Prostate gland (tissue), 2 donors: ENCODE results near the gene GULP1. TPM values are rescaled to one million over a fixed set of nuclear protein-coding genes. Genes with fewer than 3 reads are reported as not detected.

Experiments
- DNase-seq: peaks from one replicate; pipeline ENCODE4 v3.0.0-alpha.2; 2019; ENCODE audit warnings: low spot score
- H3K27ac ChIP-seq, 2 donors: fragments of 200-600 bp; sonication (generic); 2 replicates each; pipeline ENCODE4 v1.5.1; 2017 to 2019
- H3K27me3 ChIP-seq: fragments of 200-600 bp; sonication (generic); replicated peaks from 2 replicates; pipeline ENCODE4 v1.5.1; 2019; ENCODE audit not compliant: insufficient read depth
- H3K36me3 ChIP-seq, 2 donors: fragments of 200-600 bp; sonication (generic); 1 replicate in 1 of 2; 2 replicates in 1 of 2; pipeline versions ENCODE4 v1.5.1 to v1.8.1; 2017 to 2019
- H3K4me1 ChIP-seq: fragments of 200-600 bp; sonication (generic); replicated peaks from 2 replicates; pipeline ENCODE4 v1.5.1; 2019
- H3K4me3 ChIP-seq, 2 donors: fragments of 200-600 bp; sonication (generic); 2 replicates each; pipeline ENCODE4 v1.5.1; 2017 to 2019
- H3K9me3 ChIP-seq: fragments of 200-600 bp; sonication (generic); 2 replicates; pipeline ENCODE4 v1.5.1; 2017
- CTCF ChIP-seq, 4 experiments: fragments of 200-600 bp in 2 of 4; fragments of 450-650 bp in 2 of 4; sonication (generic) in 2 of 4; IDR thresholded peaks; 1 replicate in 3 of 4; 2 replicates in 1 of 4; pipeline ENCODE4 v1.5.1; 2016 to 2019; ENCODE audit warnings: antibody characterized with exemption in 4 of 4, mild to moderate bottlenecking in 2 of 4, moderate library complexity in 2 of 4
- POLR2A ChIP-seq: fragments of 450-650 bp; IDR thresholded peaks from one replicate; pipeline ENCODE4 v1.6.1; 2016; ENCODE audit warnings: antibody characterized with exemption, mild to moderate bottlenecking
- POLR2AphosphoS5 ChIP-seq: sonication (generic); formaldehyde crosslinking; IDR thresholded peaks from one replicate; pipeline ENCODE4 v1.6.1; 2017; ENCODE audit warnings: antibody characterized with exemption
- WGBS: methylation state at CpG from one replicate; pipeline ENCODE4 v1.1.5; 2018; 5-methylcytosine and 5-hydroxymethylcytosine counted together
- intact Hi-C: fragments of 100-400 bp; cut with DNase I; formaldehyde crosslinking; loops from one replicate; pipeline ENCODE4 v1.14.2; 2022
- total RNA-seq, 2 donors: library from RNA; depleted of rRNA; stranded (reverse); fragments of >200 nt; gene quantifications; one replicate each; pipeline ENCODE4 v1.1.0, GENCODE V29; 2016

Gene GULP1
- total RNA-seq, 2 donors from 2014 or later, result 29.3 to 45.4 TPM

GRCh38 chr2:188269004-188269403 lies 22.7 kb upstream of the GULP1 start:
- 87% methylated on average over 2 of the region's 2 CpGs for WGBS
- H3K4me1 ChIP-seq, result no peaks in the 10 kb centered on the region
- no peaks in the 10 kb centered on the region for H3K27me3 ChIP-seq
- no peaks in the 10 kb centered on the region for H3K9me3 ChIP-seq
- TF ChIP-seq POLR2AphosphoS5 (no peak), CTCF (IDR thresholded peaks at IDR 0.05) (no peak), POLR2A (no peak)
- no peak overlapping the region for H3K4me3 ChIP-seq
- intact Hi-C loops, result no loop called here
- DNase-seq, result no peak
- H3K36me3 ChIP-seq, result no peaks in the 10 kb centered on the region
- H3K27ac ChIP-seq, result no peak overlapping the region

- Histone ChIP-seq H3K36me3 (no peaks in the 10 kb centered on the region), H3K4me3 (no peak overlapping the region), H3K9me3 (no peaks in the 10 kb centered on the region), H3K4me1 (no peaks in the 10 kb centered on the region), H3K27ac (no peak overlapping the region), H3K27me3 (no peaks in the 10 kb centered on the region)
- TF ChIP-seq CTCF (IDR thresholded peaks at IDR 0.05) (no peak), POLR2A (no peak), POLR2AphosphoS5 (no peak)
- 99% methylated on average over 2 of the region's 2 CpGs for WGBS
- DNase-seq, result no peak
- intact Hi-C loops, result no loop called here
Measured at GRCh38 chr2:188272121-188272520, 19.6 kb upstream of the GULP1 start.

- H3K4me3 ChIP-seq, result no peak overlapping the region
- DNase-seq, result no peak
- intact Hi-C loops, result no loop called here
- H3K27me3 ChIP-seq, result no peaks in the 10 kb centered on the region
- H3K27ac ChIP-seq, result no peak overlapping the region
- no peaks in the 10 kb centered on the region for H3K4me1 ChIP-seq
- 95% methylated on average over 2 of the region's 2 CpGs for WGBS
- TF ChIP-seq POLR2A (no peak), CTCF (IDR thresholded peaks at IDR 0.05) (no peak), POLR2AphosphoS5 (no peak)
- H3K9me3 ChIP-seq, result no peaks in the 10 kb centered on the region
- H3K36me3 ChIP-seq, result no peaks in the 10 kb centered on the region
Measured at GRCh38 chr2:188274274-188274673, 17.4 kb upstream of the GULP1 start.

- Histone ChIP-seq H3K4me3 (no peak overlapping the region), H3K9me3 (no peaks in the 10 kb centered on the region), H3K27me3 (no peaks in the 10 kb centered on the region), H3K36me3 (no peaks in the 10 kb centered on the region), H3K27ac (no peak overlapping the region), H3K4me1 (no peaks in the 10 kb centered on the region)
- TF ChIP-seq POLR2A (no peak), POLR2AphosphoS5 (no peak), CTCF (IDR thresholded peaks at IDR 0.05) (no peak)
- intact Hi-C loops, result no loop called here
- no peak for DNase-seq
- WGBS, result 95% methylated on average over 10 of the region's 10 CpGs
Measured at GRCh38 chr2:188276255-188276654, 15.4 kb upstream of the GULP1 start.

- 82% methylated on average over 5 of the region's 5 CpGs for WGBS
- intact Hi-C loops, result no loop called here
- Histone ChIP-seq H3K4me1 (no peaks in the 10 kb centered on the region), H3K9me3 (no peaks in the 10 kb centered on the region), H3K27ac (no peak overlapping the region), H3K27me3 (no peaks in the 10 kb centered on the region), H3K36me3 (no peaks in the 10 kb centered on the region), H3K4me3 (no peak overlapping the region)
- no peak for DNase-seq
- TF ChIP-seq CTCF (IDR thresholded peaks at IDR 0.05), result no peak
- TF ChIP-seq POLR2A, result no peak
- no peak for TF ChIP-seq POLR2AphosphoS5
Measured at GRCh38 chr2:188277786-188278185, 13.9 kb upstream of the GULP1 start.
